ENCODE results near the gene PDE5A. TPM values are rescaled to one million over a fixed set of nuclear protein-coding genes. Genes with fewer than 3 reads are reported as not detected.

Gene PDE5A
- total RNA-seq, 1 experiment from 2014 or later: 5.0 TPM

- intact Hi-C loops (cut with micrococcal nuclease): no loop called here
- Histone ChIP-seq H3K9me2 (ENCODE audit: insufficient read depth) (no peaks in the 10 kb centered on the region), H3K36me3 (ENCODE audit: control insufficient read depth in 1 of 2, insufficient read depth in 2 of 2, low read length in 2 of 2) (no peaks in the 10 kb centered on the region), H3K27me3 (ENCODE audit: insufficient read depth, low read length) (no peaks in the 10 kb centered on the region), H3K4me1 (ENCODE audit: control insufficient read depth in 1 of 2, insufficient read depth in 2 of 2, low read length in 2 of 2) (no peaks in the 10 kb centered on the region), H3K79me2 (ENCODE audit: insufficient read depth, low read length) (no peaks in the 10 kb centered on the region), H3K27ac (ENCODE audit: low read depth, low read length) (no peak overlapping the region), H4K20me1 (ENCODE audit: insufficient read depth) (no peaks in the 10 kb centered on the region), H3K9ac (ENCODE audit: low read length) (no peak overlapping the region), H3K4me3 (replicated peaks in 1 of 2; ENCODE audit: low read depth in 1 of 2, low read length in 2 of 2) (no peak overlapping the region), H2AFZ (ENCODE audit: low read depth, low read length, poor library complexity, severe bottlenecking) (no peak overlapping the region), H3K4me2 (ENCODE audit: low read length) (no peak overlapping the region), H3K9me3 (ENCODE audit: control insufficient read depth in 1 of 2, insufficient read depth in 1 of 2, low read depth in 1 of 2, low read length in 2 of 2) (no peaks in the 10 kb centered on the region)
- no peak for TF ChIP-seq ATF3 (IDR thresholded peaks at IDR 0.05)
- no peak for TF ChIP-seq CEBPB (IDR thresholded peaks at IDR 0.05; ENCODE audit: low read depth)
- TF ChIP-seq ZNF274 (IDR thresholded peaks at IDR 0.05; ENCODE audit: low read depth, low read length): no peak
- no peak for TF ChIP-seq EZH2phosphoT487 (IDR thresholded peaks at IDR 0.05; ENCODE audit: borderline replicate concordance)
- no peak for TF ChIP-seq REST (IDR thresholded peaks at IDR 0.05; ENCODE audit: low read depth)
- no peak for TF ChIP-seq MAX (IDR thresholded peaks at IDR 0.05)
- no peak for TF ChIP-seq RAD21 (IDR thresholded peaks at IDR 0.05; ENCODE audit: low read depth)
- no peak for TF ChIP-seq CBX3 (IDR thresholded peaks at IDR 0.05; ENCODE audit: low read depth)
- TF ChIP-seq JUND (IDR thresholded peaks at IDR 0.05): no peak
- no peak for TF ChIP-seq CTCF (IDR thresholded peaks at IDR 0.05 in 2 of 3, conservative IDR thresholded peaks at IDR 0.05 in 1 of 3; ENCODE audit: borderline replicate concordance in 1 of 3, insufficient read depth in 1 of 3, low read depth in 2 of 3, low read length in 2 of 3)
- TF ChIP-seq SP1 (IDR thresholded peaks at IDR 0.05; ENCODE audit: low read depth): no peak
- TF ChIP-seq TCF7L2 (IDR thresholded peaks at IDR 0.05; ENCODE audit: borderline replicate concordance, extremely low read depth, insufficient read depth, insufficient read length): no peak
- BruUV-seq (replicated peaks): no TSS peak
- RAD21 ChIA-PET (ENCODE audit: low non-redundant PET in 1 of 2, low total read pairs in 2 of 2, uncharacterized antibody in 2 of 2, unreplicated experiment in 2 of 2): no interaction called here
- ATAC-seq (no peak), DNase-seq (ENCODE audit: low read depth, low spot score) (no peak)
- CTCF ChIA-PET: interaction anchor here (0.6 kb wide), 1 partner anchor 15 kb away, joined by 3 read pairs; no protein-coding TSS in a partner anchor
- POLR2A ChIA-PET: no interaction called here
Measured at GRCh38 chr4:119543779-119544178, 84.8 kb downstream of the PDE5A start.
